HG03571 (cell line): ENCODE data around the gene TMCO4.
"Not testable (repeated sequence)": the region's sequence is repeated elsewhere in the genome, so short reads cannot be mapped to it uniquely, and the experiment has no call there.

Experiments
- ATAC-seq: cut with Tn5 transposase; IDR thresholded peaks from one replicate; pipeline ENCODE4 v1.9.1; 2021; ENCODE audit not compliant: unreplicated experiment

Gene TMCO4

GRCh38 chr1:19799230-19800075 is at the start of gene TMCO4:
TSS of gene TMCO4 (minus strand) at chr1:19799916. CDS start at chr1:19780758, 19,158 bp downstream.
- peak; percentile 49 for ATAC-seq

- not testable (repeated sequence) for ATAC-seq
Measured at GRCh38 chr1:19849307-19849706, 49.6 kb upstream of the TMCO4 start.

- not testable (repeated sequence) for ATAC-seq
Measured at GRCh38 chr1:19847334-19847733, 47.6 kb upstream of the TMCO4 start.

DNA sequence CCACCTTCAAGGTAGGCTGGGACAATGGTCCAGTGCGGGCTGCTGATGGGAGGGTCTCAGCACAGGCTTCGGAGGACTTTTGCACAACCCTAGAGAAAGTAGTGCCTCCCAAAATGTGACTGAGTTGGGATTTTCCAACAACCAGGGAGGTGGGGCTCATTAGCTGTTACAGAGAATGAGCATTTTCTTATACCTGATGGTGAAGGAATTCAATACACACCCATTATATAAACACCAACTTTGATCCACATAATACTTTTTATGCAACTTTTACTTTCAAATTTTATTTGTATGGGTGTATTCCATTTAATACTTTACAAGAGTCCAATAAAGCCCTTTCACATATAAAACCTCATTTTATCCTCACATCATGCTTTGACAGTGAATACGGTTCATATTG is 46.6 kb upstream of the TMCO4 start:
- ATAC-seq = no peak

DNA sequence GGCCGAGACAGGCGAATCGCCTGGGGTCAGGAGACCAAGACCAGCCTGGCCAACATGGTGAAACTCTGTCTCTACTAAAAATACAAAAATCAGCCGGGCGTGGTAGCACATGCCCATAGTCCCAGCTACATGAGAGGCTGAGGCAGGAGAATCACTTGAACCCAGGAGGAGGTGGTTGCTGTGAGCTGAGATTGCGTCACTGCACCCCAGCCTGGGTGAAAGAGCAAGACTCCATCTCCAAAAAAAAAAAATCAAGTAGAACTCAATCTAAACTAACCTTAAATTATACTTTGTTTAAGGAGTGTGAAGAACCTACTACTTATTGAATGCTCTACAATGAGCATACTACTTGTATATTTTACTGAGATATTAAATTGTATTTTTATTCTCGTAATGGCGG is 45.8 kb upstream of the TMCO4 start:
- no peak for ATAC-seq

DNA sequence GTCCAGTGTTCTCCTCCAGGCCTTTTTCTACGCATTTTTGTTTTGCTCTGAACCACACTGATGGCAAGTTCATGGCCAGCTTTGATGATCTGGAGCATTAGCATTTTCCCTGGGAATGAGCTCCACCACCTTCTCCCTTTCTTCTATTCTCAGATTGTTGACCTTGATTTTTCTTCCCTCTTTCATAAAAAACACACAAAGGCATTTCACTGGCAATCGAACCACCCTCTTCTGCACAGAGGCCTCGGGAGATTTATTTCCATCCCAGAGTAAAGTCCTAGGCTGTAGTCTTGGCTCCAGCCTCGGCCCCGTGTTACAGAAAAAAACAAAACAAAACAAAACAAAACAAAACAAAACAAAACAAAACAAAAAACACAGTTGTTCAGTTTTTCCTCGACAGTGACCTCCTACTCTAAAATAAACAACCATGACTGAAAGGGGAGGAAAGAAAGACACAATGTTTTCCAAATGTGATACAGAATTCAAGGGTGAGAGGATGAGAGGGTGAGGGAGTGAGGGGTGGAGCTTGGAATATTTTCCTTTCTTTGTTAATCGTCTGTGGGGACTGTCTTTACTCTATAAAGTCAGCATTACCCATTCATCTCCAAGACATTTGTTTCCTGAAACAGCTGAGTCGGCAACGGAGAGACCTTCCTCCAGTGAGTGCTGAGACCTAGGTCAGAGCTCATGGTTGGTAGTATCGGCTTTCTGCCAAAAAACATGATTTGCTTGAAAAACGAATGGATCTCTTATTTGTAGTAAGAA is 45.2 kb upstream of the TMCO4 start:
- ATAC-seq = no peak

- no peak for ATAC-seq
Measured at GRCh38 chr1:19840228-19840627, 40.5 kb upstream of the TMCO4 start.

- no peak for ATAC-seq
Measured at GRCh38 chr1:19837866-19838265, 38.1 kb upstream of the TMCO4 start.

DNA sequence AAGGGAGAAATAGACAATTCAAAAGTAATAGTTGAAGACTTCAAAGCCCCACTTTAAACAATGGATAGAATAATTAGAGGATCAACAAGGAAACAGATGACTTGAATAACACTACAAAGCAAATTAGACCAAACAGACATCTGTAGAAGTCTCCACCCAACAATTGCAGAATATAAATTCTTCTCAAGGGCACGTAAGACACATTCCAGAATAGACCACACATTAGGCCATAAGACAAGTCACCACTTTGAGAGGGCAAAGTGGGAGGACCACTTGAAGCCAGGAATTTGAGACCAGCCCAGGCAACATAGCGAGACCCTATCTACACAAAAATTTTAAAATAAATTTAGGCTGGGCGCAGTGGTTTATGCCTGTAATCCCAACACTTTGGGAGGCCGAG is 35.9 kb upstream of the TMCO4 start:
- no peak for ATAC-seq

GRCh38 chr1:19831441-19831840 is 31.7 kb upstream of the TMCO4 start:
- ATAC-seq = no peak

DNA sequence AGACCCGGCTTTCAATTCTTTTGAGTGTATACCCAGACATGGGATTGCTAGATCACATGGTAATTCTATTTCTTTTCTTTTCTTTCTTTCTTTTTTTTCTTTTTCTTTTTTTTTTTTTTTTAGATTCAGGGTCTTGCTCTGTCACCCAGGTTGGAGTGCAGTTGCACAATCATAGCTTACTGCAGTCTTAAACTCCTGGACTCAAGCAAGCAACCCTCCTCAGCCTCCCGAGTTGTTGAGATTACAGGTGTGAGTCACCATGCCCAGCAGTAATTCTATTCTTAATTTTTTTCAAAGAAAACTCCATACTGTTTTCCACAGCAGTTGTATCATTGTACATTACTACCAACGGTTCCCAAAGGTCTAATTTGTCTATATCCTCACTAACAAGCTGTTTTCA is 28.8 kb upstream of the TMCO4 start:
- no peak for ATAC-seq

DNA sequence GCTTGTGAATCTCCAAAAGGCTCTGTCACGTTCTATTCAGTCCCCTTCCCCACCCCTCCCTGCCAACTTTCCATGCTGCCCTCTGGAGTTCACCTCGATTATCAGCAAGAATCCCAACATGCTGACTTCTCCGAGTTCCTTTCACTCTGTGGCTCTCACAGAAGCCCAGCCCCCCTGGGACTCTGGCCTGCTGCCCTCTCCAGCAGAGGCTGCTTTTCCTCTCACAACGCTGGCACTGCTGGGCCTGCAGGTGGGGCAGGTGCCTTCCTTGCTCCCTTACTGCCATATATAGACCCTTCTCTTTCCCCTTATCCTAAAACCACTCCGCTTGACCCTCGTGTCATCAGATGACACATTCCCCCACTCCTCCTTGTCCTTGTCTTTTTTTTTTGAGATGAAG is 25.6 kb upstream of the TMCO4 start:
- no peak for ATAC-seq

DNA sequence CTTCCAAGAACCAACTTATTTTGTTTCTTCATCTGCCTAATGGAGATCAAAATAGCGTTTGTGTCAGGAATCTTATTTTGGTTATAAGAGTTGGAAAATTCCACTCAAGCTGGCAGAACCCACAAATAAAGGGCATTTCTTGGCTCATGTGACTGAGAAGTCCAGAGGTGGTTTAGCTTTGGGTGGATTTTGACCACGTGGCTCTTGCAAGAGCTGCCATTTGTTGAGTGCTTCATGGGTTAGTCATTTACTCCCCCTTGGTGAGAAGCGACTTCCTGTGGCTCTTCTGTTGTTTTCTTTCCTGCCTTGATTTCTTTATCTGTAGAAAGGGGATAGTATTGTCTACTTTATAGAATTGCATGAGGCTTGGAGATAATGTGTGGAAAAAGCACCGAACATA is 24.8 kb upstream of the TMCO4 start:
- ATAC-seq = no peak

GRCh38 chr1:19824036-19824435 is 24.3 kb upstream of the TMCO4 start:
- ATAC-seq = no peak

DNA sequence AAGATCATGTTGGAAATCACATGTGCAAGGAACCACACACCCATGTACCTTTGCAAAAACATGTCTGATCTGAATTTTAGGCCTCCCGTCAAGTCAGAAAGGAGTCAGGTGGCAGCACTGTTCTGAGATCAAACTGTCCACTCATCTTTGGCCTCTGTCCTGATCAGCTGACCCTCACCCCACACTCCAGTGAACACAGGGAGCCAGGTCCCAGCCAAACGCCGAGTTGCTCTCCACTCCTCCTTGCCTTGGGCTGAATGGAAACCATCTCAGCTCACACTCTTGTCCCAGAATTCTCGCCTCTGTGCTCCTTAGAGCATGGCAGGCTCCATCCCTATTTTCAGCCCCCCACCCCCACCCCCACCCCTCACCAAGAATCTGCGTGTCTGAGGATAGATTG is 20.0 kb upstream of the TMCO4 start:
- no peak for ATAC-seq

DNA sequence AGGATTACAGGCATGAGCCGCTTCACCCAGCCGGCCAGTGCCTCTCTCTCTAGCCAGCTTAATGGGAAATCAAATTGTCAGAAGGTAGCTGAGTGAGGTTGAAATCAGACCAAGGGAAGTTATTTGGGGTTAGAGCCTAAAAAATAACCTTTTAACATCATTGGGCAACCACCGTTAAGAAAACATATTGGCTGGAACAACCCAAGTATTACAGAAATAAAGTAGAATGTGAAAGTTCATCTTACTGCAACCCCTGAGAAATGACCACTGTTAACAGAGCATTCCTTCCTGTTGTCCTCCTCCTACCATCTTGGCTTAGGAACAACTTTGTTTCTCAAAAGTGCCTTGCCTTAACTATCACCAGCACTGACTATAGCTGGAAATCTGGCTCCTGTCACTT is 18.6 kb upstream of the TMCO4 start:
- ATAC-seq = no peak

DNA sequence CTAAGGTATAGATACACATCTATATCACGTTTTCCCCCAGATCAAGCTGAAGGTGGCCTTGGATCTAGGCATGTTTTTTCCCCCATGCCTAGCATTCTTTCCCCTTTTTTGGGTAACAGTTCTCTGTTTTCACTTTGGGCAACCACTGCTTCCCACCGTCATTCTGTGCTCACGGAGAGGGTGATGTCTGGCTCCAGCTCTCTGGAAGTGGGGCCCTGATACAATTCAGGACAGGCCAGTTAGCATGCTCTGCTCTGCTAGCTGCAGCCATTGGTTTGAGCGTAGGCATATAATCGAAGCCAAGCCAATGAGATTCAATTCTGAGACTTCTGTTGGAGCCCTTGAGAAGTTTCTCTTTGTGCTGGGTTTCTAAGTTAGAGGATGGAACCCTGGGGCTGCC is 17.4 kb upstream of the TMCO4 start:
- no peak for ATAC-seq

- not testable (repeated sequence) for ATAC-seq
Measured at GRCh38 chr1:19816737-19817086, 17.0 kb upstream of the TMCO4 start.

DNA sequence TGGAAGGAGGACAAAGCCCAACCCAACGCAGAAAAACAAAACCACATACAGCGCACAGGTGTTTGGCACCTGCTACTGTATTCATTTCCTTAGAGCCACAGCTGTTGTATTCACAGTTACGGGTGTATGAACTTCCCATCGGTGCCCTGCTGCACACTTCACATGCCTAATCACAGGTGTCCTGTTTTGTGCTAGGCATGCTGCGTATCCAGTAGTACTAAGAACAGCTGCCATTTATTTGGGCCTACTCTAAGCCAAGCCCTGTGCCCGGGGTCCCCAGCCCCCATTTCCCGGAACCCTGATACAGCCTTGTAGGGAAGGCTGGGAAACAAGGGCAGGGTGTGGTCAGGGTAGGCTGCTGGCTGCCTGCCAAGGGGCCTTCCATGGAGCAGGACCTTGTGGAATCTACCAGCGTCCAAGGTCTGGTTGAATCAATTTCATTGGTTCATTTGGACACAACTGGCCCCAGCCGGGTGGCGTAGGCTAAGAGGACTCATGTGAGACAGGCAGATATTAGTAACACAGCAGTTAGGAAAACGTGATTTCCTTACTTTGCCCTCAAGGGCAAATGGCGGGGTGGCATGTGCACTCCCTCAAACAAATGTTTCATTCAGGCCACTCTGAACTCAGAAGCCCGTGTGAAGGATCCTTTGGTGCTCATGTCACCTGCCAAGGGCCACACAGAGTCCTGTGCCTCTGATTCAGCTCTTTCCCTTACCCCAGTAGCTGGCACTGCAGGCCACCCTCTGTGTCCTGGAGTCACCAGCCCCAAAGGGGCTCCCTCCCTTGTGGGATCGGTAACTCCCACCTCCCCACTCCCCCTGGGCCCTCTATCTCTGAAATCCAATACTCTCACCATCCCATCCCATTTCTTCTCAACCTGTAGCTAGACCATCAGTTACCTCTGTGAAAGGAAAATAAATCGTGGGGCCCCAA is 16.4 kb upstream of the TMCO4 start:
- no peak for ATAC-seq

GRCh38 chr1:19814681-19815503 is 15.2 kb upstream of the TMCO4 start, which contains the start of gene RNF186:
TSS of gene RNF186 (minus strand) at chr1:19815283. CDS start at chr1:19815101, 182 bp downstream.
- no peak for ATAC-seq
